GM18505 (cell line): ENCODE results near the gene NECAB2.

Experiments
- ATAC-seq: cut with Tn5 transposase; IDR thresholded peaks from one replicate; pipeline ENCODE4 v1.9.1; 2021; ENCODE audit not compliant: unreplicated experiment
- POLR2A ChIP-seq: IDR thresholded peaks from 4 replicates; pipeline ENCODE4 v1.6.1; 2011; ENCODE audit warnings: borderline replicate concordance; ENCODE audit not compliant: insufficient read depth, insufficient read length; ENCODE audit errors: extremely low read depth

NECAB2 gene

GRCh38 chr16:84016477-84016876 is 48.4 kb downstream of the NECAB2 start:
- no peak for ATAC-seq
- TF ChIP-seq POLR2A, result no peak

GRCh38 chr16:84018710-84019109 is 50.7 kb downstream of the NECAB2 start:
- no peak for TF ChIP-seq POLR2A
- no peak for ATAC-seq

GRCh38 chr16:84020353-84020752 is 52.3 kb downstream of the NECAB2 start:
- TF ChIP-seq POLR2A, result no peak
- no peak for ATAC-seq

GRCh38 chr16:84021488-84021887 is 53.4 kb downstream of the NECAB2 start:
- no peak for ATAC-seq
- no peak for TF ChIP-seq POLR2A

- no peak for ATAC-seq
Measured at GRCh38 chr16:84022644-84023043, 54.6 kb downstream of the NECAB2 start.

GRCh38 chr16:84024854-84025253 is 56.8 kb downstream of the NECAB2 start:
- TF ChIP-seq POLR2A, result no peak

More at GRCh38 chr16:84022644-84023043, 54.6 kb downstream of the NECAB2 start:
- no peak for TF ChIP-seq POLR2A

GRCh38 chr16:84026606-84027005 is 58.6 kb downstream of the NECAB2 start:
- TF ChIP-seq POLR2A, result no peak
- no peak for ATAC-seq

More at GRCh38 chr16:84024854-84025253, 56.8 kb downstream of the NECAB2 start:
- ATAC-seq, result no peak

- no peak for ATAC-seq
- no peak for TF ChIP-seq POLR2A
Measured at GRCh38 chr16:84027625-84028024, 59.6 kb downstream of the NECAB2 start.

GRCh38 chr16:84029297-84030047 is 61.4 kb downstream of the NECAB2 start:
- no peak for ATAC-seq
- TF ChIP-seq POLR2A, result no peak

- ATAC-seq, result no peak
- no peak for TF ChIP-seq POLR2A
Measured at GRCh38 chr16:84031556-84031955, 63.5 kb downstream of the NECAB2 start.

- no peak for TF ChIP-seq POLR2A
- ATAC-seq, result no peak
Measured at GRCh38 chr16:84032458-84033178, 64.6 kb downstream of the NECAB2 start.

- ATAC-seq, result no peak
- TF ChIP-seq POLR2A, result no peak
Measured at GRCh38 chr16:84033251-84034195, 65.5 kb downstream of the NECAB2 start.

- TF ChIP-seq POLR2A, result no peak
- ATAC-seq, result no peak
Measured at GRCh38 chr16:84034516-84034915, 66.5 kb downstream of the NECAB2 start.
